HepG2 (cell line): Measurements from ENCODE around the gene FLT3LG. TPM values are rescaled to one million over a fixed set of nuclear protein-coding genes. Genes with fewer than 3 reads are reported as not detected.

Source experiments
- ATF7-NPFF ChIP-seq: sonication (generic); formaldehyde crosslinking; IDR thresholded peaks from 2 replicates; pipeline ENCODE4 v1.8.1; 2023; ENCODE audit warnings: mild to moderate bottlenecking, low read depth, missing genetic modification reagents, moderate library complexity
- CEBPB ChIP-seq: IDR thresholded peaks from 2 replicates; pipeline ENCODE4 v1.6.1; 2011; ENCODE audit warnings: low read depth, low read length, improper control_type of control experiment, borderline replicate concordance
- ELF3 ChIP-seq: IDR thresholded peaks from 2 replicates; pipeline ENCODE4 v1.6.1; 2016; ENCODE audit warnings: missing genetic modification reagents, missing compliant biosample characterization
- FOXK2 ChIP-seq: fragments of 450-650 bp; IDR thresholded peaks from 2 replicates; pipeline ENCODE4 v1.6.1; 2016
- HDAC2 ChIP-seq: sonication (generic); formaldehyde crosslinking; IDR thresholded peaks from 2 replicates; pipeline ENCODE4 v1.4.0; 2020; ENCODE audit warnings: missing genetic modification reagents
- MAFF ChIP-seq: IDR thresholded peaks from 2 replicates; pipeline ENCODE4 v1.6.1; 2011; ENCODE audit warnings: low read depth, low read length, improper control_type of control experiment
- MYC ChIP-seq: sonication (generic); formaldehyde crosslinking; IDR thresholded peaks from 2 replicates; pipeline ENCODE4 v1.9.0; 2021; ENCODE audit warnings: missing genetic modification reagents, borderline replicate concordance
- PAWR ChIP-seq: sonication (generic); formaldehyde crosslinking; IDR thresholded peaks from 2 replicates; pipeline ENCODE4 v1.4.0; 2020; ENCODE audit warnings: missing genetic modification reagents, mild to moderate bottlenecking, borderline replicate concordance
- RBFOX2 ChIP-seq: fragments of 200-400 bp; formaldehyde crosslinking; IDR thresholded peaks from 2 replicates; pipeline ENCODE4 v1.6.1; 2017; ENCODE audit warnings: low read depth, mild to moderate bottlenecking, low read length
- RELA ChIP-seq: sonication (generic); formaldehyde crosslinking; IDR thresholded peaks from 2 replicates; pipeline ENCODE4 v1.4.0; 2020; ENCODE audit warnings: missing genetic modification reagents
- RFXANK ChIP-seq: IDR thresholded peaks from 2 replicates; pipeline ENCODE4 v1.6.1; 2016
- SIX1 ChIP-seq: sonication (generic); formaldehyde crosslinking; IDR thresholded peaks from 2 replicates; pipeline ENCODE4 v1.4.0; 2020; ENCODE audit warnings: missing genetic modification reagents, borderline replicate concordance
- SNAI1 ChIP-seq: sonication (generic); formaldehyde crosslinking; IDR thresholded peaks from 2 replicates; pipeline ENCODE4 v1.5.0; 2020; ENCODE audit warnings: mild to moderate bottlenecking, missing genetic modification reagents, borderline replicate concordance
- SP140L ChIP-seq: sonication (generic); formaldehyde crosslinking; IDR thresholded peaks from 2 replicates; pipeline ENCODE4 v1.4.0; 2020; ENCODE audit warnings: missing genetic modification reagents, borderline replicate concordance
- SP2 ChIP-seq: sonication (generic); formaldehyde crosslinking; IDR thresholded peaks from 2 replicates; pipeline ENCODE4 v1.5.1; 2020; ENCODE audit warnings: mild to moderate bottlenecking, missing genetic modification reagents
- SRSF1 ChIP-seq: fragments of 200-400 bp; formaldehyde crosslinking; optimal IDR thresholded peaks from 2 replicates; pipeline ENCODE3; 2017; ENCODE audit warnings: mild to moderate bottlenecking, low read depth, low read length, moderate library complexity
- USF2 ChIP-seq, 2 experiments: sonication (generic) in 1 of 2; formaldehyde crosslinking in 1 of 2; IDR thresholded peaks; 2 replicates each; pipeline versions ENCODE4 v1.5.1 to v1.6.1; 2011 to 2020; ENCODE audit warnings: borderline replicate concordance in 1 of 2, low read depth in 1 of 2, low read length in 1 of 2, mild to moderate bottlenecking in 1 of 2, missing genetic modification reagents in 1 of 2, moderate library complexity in 1 of 2
- ZBTB46 ChIP-seq: sonication (generic); formaldehyde crosslinking; IDR thresholded peaks from 2 replicates; pipeline ENCODE4 v1.4.0; 2020; ENCODE audit warnings: mild to moderate bottlenecking, missing genetic modification reagents, borderline replicate concordance
- ZKSCAN5 ChIP-seq: sonication (generic); formaldehyde crosslinking; IDR thresholded peaks from 2 replicates; pipeline ENCODE4 v1.5.1; 2020; ENCODE audit warnings: mild to moderate bottlenecking, missing genetic modification reagents
- ZNF124 ChIP-seq: sonication (generic); formaldehyde crosslinking; IDR thresholded peaks from 2 replicates; pipeline ENCODE4 v1.4.0; 2020; ENCODE audit warnings: missing genetic modification reagents
- ZNF558 ChIP-seq: sonication (generic); formaldehyde crosslinking; IDR thresholded peaks from 2 replicates; pipeline ENCODE4 v1.9.0; 2022; ENCODE audit warnings: mild to moderate bottlenecking, missing genetic modification reagents, borderline replicate concordance
- ZNF614 ChIP-seq: IDR thresholded peaks from 2 replicates; pipeline ENCODE4 v1.6.1; 2018; ENCODE audit warnings: missing biosample characterization, missing genetic modification reagents, inconsistent platforms, borderline replicate concordance
- ZNF704 ChIP-seq: sonication (generic); formaldehyde crosslinking; IDR thresholded peaks from 2 replicates; pipeline ENCODE4 v1.8.1; 2023; ENCODE audit warnings: mild to moderate bottlenecking, inconsistent platforms, moderate library complexity, missing genetic modification reagents, borderline replicate concordance
- ZNF710 ChIP-seq: sonication (generic); formaldehyde crosslinking; IDR thresholded peaks from 2 replicates; pipeline ENCODE4 v1.5.0; 2020; ENCODE audit warnings: mild to moderate bottlenecking, missing genetic modification reagents, borderline replicate concordance
- ZNF768 ChIP-seq: sonication (generic); formaldehyde crosslinking; IDR thresholded peaks from 2 replicates; pipeline ENCODE4 v1.4.0; 2020; ENCODE audit warnings: missing genetic modification reagents
- polyA plus RNA-seq, 8 experiments: library from polyadenylated mRNA; depleted of rRNA in 3 of 8; stranded (reverse) in 7 of 8; unstranded in 1 of 8; fragments of >200 nt; fragmentation: Illumina TruSeq in 4 of 8; extraction: Trizol in 4 of 8; gene quantifications; 2 replicates each; pipeline versions ENCODE4 v1.2.1 to v1.2.3, GENCODE V29; 2011 to 2016; ENCODE audit warnings: low read depth in 4 of 8, missing spikeins in 1 of 8, mixed read lengths in 1 of 8; ENCODE audit not compliant: insufficient read depth in 1 of 8
- total RNA-seq, 5 experiments: library from RNA; depleted of rRNA; stranded (reverse); fragments of >200 nt; fragmentation: Illumina TruSeq; extraction: Trizol; gene quantifications; 2 replicates each; pipeline ENCODE4 v1.2.3, GENCODE V29; 2016; ENCODE audit warnings: low read depth in 1 of 5

The FLT3LG gene
- total and polyA plus RNA-seq, 2 of the 13 experiments (the other 11 are each of a cell fraction or from before 2014, with no cell fraction given): 1.5 to 2.6 TPM

DNA sequence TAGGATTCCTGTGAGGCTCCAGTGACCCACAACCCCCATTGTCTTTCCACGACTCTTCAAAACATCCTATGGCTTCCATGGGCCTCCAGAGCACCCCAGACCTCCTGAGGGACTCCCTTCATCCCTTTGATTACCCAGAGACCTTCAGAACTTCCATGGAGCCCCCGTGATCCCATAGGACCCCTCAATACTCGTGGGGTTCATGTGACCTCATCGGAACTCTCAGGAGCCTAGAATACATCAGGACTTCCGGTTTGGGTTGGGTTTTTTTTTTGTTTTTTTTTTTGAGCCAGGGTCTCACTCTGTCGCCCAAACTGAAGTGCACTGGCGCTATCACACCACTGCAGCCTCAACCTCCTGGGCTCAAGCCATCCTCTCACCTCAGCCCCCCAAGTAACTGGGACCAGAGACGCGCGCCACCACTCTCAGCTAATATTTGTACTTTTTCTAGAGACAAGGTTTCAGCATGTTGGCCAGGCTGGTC is 20.2 kb upstream of the FLT3LG start (continued):
- no peak for TF ChIP-seq ELF3
- TF ChIP-seq ZNF614: no peak
- TF ChIP-seq SIX1 (CRISPR knock-in tag): no peak
- TF ChIP-seq USF2 (IDR thresholded peaks at IDR 0.05; ENCODE audit: low read depth, low read length): no peak
- peak; percentile 22; the same call in 1 of the 2 replicates for TF ChIP-seq USF2 (CRISPR knock-in tag; IDR thresholded peaks at IDR 0.05; ENCODE audit: borderline replicate concordance)
- no peak for TF ChIP-seq RBFOX2
- TF ChIP-seq ZKSCAN5: no peak
- TF ChIP-seq SP140L: no peak
- TF ChIP-seq MAFF: no peak
- TF ChIP-seq SNAI1 (CRISPR knock-in tag): peak; percentile 75; the same call in 1 of the 2 replicates
- TF ChIP-seq ZNF704 (CRISPR knock-in tag): no peak; the same call in 1 of the 2 replicates
- TF ChIP-seq FOXK2: no peak
- no peak for TF ChIP-seq ZNF768
- 0 out of 2 replicates have a peak, but pooled peaks have one; percentile 63 for TF ChIP-seq PAWR
- no peak for TF ChIP-seq ZBTB46
- no peak for TF ChIP-seq ZNF124 (CRISPR knock-in tag)
- no peak for TF ChIP-seq CEBPB
- no peak for TF ChIP-seq MYC
- no peak for TF ChIP-seq SP2 (CRISPR knock-in tag)
- no peak for TF ChIP-seq RFXANK (CRISPR knock-in tag)
- no peak for TF ChIP-seq SRSF1
- no peak for TF ChIP-seq ZNF558 (CRISPR knock-in tag)
- TF ChIP-seq ZNF710 (CRISPR knock-in tag): no peak
- no peak for TF ChIP-seq HDAC2 (CRISPR knock-in tag)
- no peak for TF ChIP-seq RELA (CRISPR knock-in tag)
- no peak for TF ChIP-seq ATF7-NPFF (CRISPR knock-in tag)
